Mesenchymal stem cell (in vitro differentiated cells and primary cell): ENCODE data around the gene LDB2.

Experiments
- DNase-seq: peaks from one replicate; pipeline ENCODE4 v3.0.0-alpha.2; 2013
- H2AFZ ChIP-seq: one replicate; pipeline ENCODE4 v1.6.1; 2013; ENCODE audit warnings: low read depth, mild to moderate bottlenecking, control low read depth, inconsistent platforms, low read length, moderate library complexity
- H2AK5ac ChIP-seq: 2 replicates; pipeline ENCODE4 v1.6.1; 2013; ENCODE audit warnings: low read length, moderate library complexity, mild to moderate bottlenecking, inconsistent platforms; ENCODE audit not compliant: severe bottlenecking
- H2BK120ac ChIP-seq: one replicate; pipeline ENCODE4 v1.6.1; 2013; ENCODE audit warnings: low read depth, mild to moderate bottlenecking, inconsistent platforms, low read length, moderate library complexity
- H2BK12ac ChIP-seq, 2 experiments: one replicate each; pipeline ENCODE4 v1.6.1; 2013; ENCODE audit warnings: inconsistent platforms in 2 of 2, low read length in 2 of 2, mild to moderate bottlenecking in 2 of 2, moderate library complexity in 2 of 2, control low read depth in 1 of 2
- H2BK15ac ChIP-seq: one replicate; pipeline ENCODE4 v1.6.1; 2013; ENCODE audit warnings: mild to moderate bottlenecking, low read depth, inconsistent platforms; ENCODE audit not compliant: poor library complexity, severe bottlenecking
- H2BK5ac ChIP-seq: 2 replicates; pipeline ENCODE4 v1.6.1; 2013; ENCODE audit warnings: low read depth, mild to moderate bottlenecking, low read length, control low read depth, inconsistent platforms; ENCODE audit not compliant: poor library complexity, severe bottlenecking
- H3K14ac ChIP-seq, 2 experiments: one replicate each; pipeline ENCODE4 v1.6.1; 2013; ENCODE audit warnings: inconsistent platforms in 2 of 2, low read length in 2 of 2, control low read depth in 1 of 2, mild to moderate bottlenecking in 1 of 2, moderate library complexity in 1 of 2
- H3K18ac ChIP-seq, 2 experiments: one replicate each; pipeline ENCODE4 v1.6.1; 2013; ENCODE audit warnings: inconsistent platforms in 2 of 2, low read length in 2 of 2, control low read depth in 1 of 2, low read depth in 1 of 2, mild to moderate bottlenecking in 1 of 2
- H3K23ac ChIP-seq, 2 experiments: one replicate each; pipeline ENCODE4 v1.6.1; 2013; ENCODE audit warnings: inconsistent platforms in 2 of 2, low read length in 2 of 2, mild to moderate bottlenecking in 2 of 2, moderate library complexity in 2 of 2, control low read depth in 1 of 2
- H3K27ac ChIP-seq: 2 replicates; pipeline ENCODE4 v1.5.1; 2013; ENCODE audit warnings: mild to moderate bottlenecking, moderate library complexity, low read length, control low read depth, inconsistent platforms; ENCODE audit not compliant: poor library complexity, severe bottlenecking
- H3K27me3 ChIP-seq, 2 experiments: 2 replicates each; pipeline versions ENCODE4 v1.6.1 to v1.7.0; 2013; ENCODE audit warnings: low read length in 2 of 2, mild to moderate bottlenecking in 2 of 2, moderate library complexity in 2 of 2, control low read depth in 1 of 2, inconsistent platforms in 1 of 2; ENCODE audit not compliant: control insufficient read depth in 1 of 2, insufficient read depth in 1 of 2
- H3K36me3 ChIP-seq, 2 experiments: 2 replicates each; pipeline versions ENCODE4 v1.6.1 to v1.7.0; 2013; ENCODE audit warnings: low read length in 2 of 2, control low read depth in 1 of 2, inconsistent platforms in 1 of 2, low read depth in 1 of 2, mild to moderate bottlenecking in 1 of 2; ENCODE audit not compliant: insufficient read depth in 2 of 2, control insufficient read depth in 1 of 2
- H3K4ac ChIP-seq, 2 experiments: one replicate each; pipeline ENCODE4 v1.6.1; 2013; ENCODE audit warnings: inconsistent platforms in 2 of 2, low read length in 2 of 2, mild to moderate bottlenecking in 2 of 2, moderate library complexity in 2 of 2, control low read depth in 1 of 2, low read depth in 1 of 2
- H3K4me1 ChIP-seq: 2 replicates; pipeline ENCODE4 v1.6.1; 2013; ENCODE audit warnings: low read depth, low read length, control low read depth; ENCODE audit not compliant: control insufficient read depth, insufficient read depth
- H3K4me2 ChIP-seq: 2 replicates; pipeline ENCODE4 v1.6.1; 2013; ENCODE audit warnings: low read length, mild to moderate bottlenecking, inconsistent platforms; ENCODE audit not compliant: poor library complexity, severe bottlenecking
- H3K4me3 ChIP-seq, 2 experiments: 2 replicates each; pipeline versions ENCODE4 v1.5.1 to v1.7.0; 2013; ENCODE audit warnings: low read length in 2 of 2, mild to moderate bottlenecking in 2 of 2, control low read depth in 1 of 2, low read depth in 1 of 2; ENCODE audit not compliant: insufficient read depth in 1 of 2
- H3K79me1 ChIP-seq: replicated peaks from 2 replicates; pipeline ENCODE4 v1.6.1; 2013; ENCODE audit warnings: mild to moderate bottlenecking, control low read depth, low read length, inconsistent platforms; ENCODE audit not compliant: poor library complexity, severe bottlenecking
- H3K9ac ChIP-seq: 2 replicates; pipeline ENCODE4 v1.7.0; 2013; ENCODE audit warnings: mild to moderate bottlenecking, low read length, moderate library complexity
- H3K9me3 ChIP-seq: 2 replicates; pipeline ENCODE4 v1.7.0; 2013; ENCODE audit warnings: mild to moderate bottlenecking, low read length; ENCODE audit not compliant: control insufficient read depth
- H4K8ac ChIP-seq: one replicate; pipeline ENCODE4 v1.6.1; 2013; ENCODE audit warnings: inconsistent platforms, mild to moderate bottlenecking, low read length, moderate library complexity
- H4K91ac ChIP-seq: one replicate; pipeline ENCODE4 v1.6.1; 2013; ENCODE audit warnings: mild to moderate bottlenecking, low read length, inconsistent platforms
- WGBS: methylation state at CpG from one replicate; pipeline ENCODE4 v1.1.7; 2013; ENCODE audit warnings: mixed read lengths; 5-methylcytosine and 5-hydroxymethylcytosine counted together

The LDB2 gene

GRCh38 chr4:16677001-16677944 lies 221.2 kb downstream of the LDB2 start:
- H2BK15ac ChIP-seq, result no peak overlapping the region
- no peak overlapping the region for H3K14ac ChIP-seq
- H2BK12ac ChIP-seq, result no peak overlapping the region
- no peaks in the 10 kb centered on the region for H3K36me3 ChIP-seq
- H3K4me1 ChIP-seq, result no peaks in the 10 kb centered on the region
- 96% methylated on average over 4 of the region's 5 CpGs for WGBS
- no peak overlapping the region for H3K23ac ChIP-seq
- no peaks in the 10 kb centered on the region for H3K9me3 ChIP-seq
- H4K8ac ChIP-seq, result no peak overlapping the region
- no peak overlapping the region for H3K27ac ChIP-seq
- no peak overlapping the region for H4K91ac ChIP-seq
- no peak overlapping the region for H2AFZ ChIP-seq
- no peak overlapping the region for H2BK5ac ChIP-seq
- H2BK120ac ChIP-seq, result no peak overlapping the region
- H3K18ac ChIP-seq, result no peak overlapping the region
- H3K9ac ChIP-seq, result peak overlapping the region; percentile 13
- H3K4me3 ChIP-seq, result peak overlapping the region in 1 of 2 experiments; percentile 21
- no peaks in the 10 kb centered on the region for H3K79me1 ChIP-seq
- no peak overlapping the region for H3K4me2 ChIP-seq
- H3K27me3 ChIP-seq, result no peaks in the 10 kb centered on the region
- DNase-seq, result no peak
- H2AK5ac ChIP-seq, result no peak overlapping the region
- no peak overlapping the region for H3K4ac ChIP-seq

GRCh38 chr4:16676230-16676770 lies 222.1 kb downstream of the LDB2 start:
- H3K27me3 ChIP-seq, result no peaks in the 10 kb centered on the region
- H2AFZ ChIP-seq, result no peak overlapping the region
- H4K91ac ChIP-seq, result no peak overlapping the region
- DNase-seq, result no peak
- no peak overlapping the region for H3K27ac ChIP-seq
- H3K9ac ChIP-seq, result no peak overlapping the region
- H3K9me3 ChIP-seq, result no peaks in the 10 kb centered on the region
- no peaks in the 10 kb centered on the region for H3K79me1 ChIP-seq
- no peak overlapping the region for H3K18ac ChIP-seq
- H2BK12ac ChIP-seq, result no peak overlapping the region
- no peaks in the 10 kb centered on the region for H3K4me1 ChIP-seq
- H3K4me3 ChIP-seq, result no peak overlapping the region
- H3K4me2 ChIP-seq, result no peak overlapping the region
- peak overlapping the region; percentile 3 for H4K8ac ChIP-seq
- H3K36me3 ChIP-seq, result no peaks in the 10 kb centered on the region
- no peak overlapping the region for H2AK5ac ChIP-seq
- H2BK5ac ChIP-seq, result no peak overlapping the region
- no peak overlapping the region for H3K4ac ChIP-seq
- H3K23ac ChIP-seq, result no peak overlapping the region
- H2BK15ac ChIP-seq, result no peak overlapping the region
- H2BK120ac ChIP-seq, result no peak overlapping the region
- H3K14ac ChIP-seq, result no peak overlapping the region
- WGBS, result 76% methylated on average over 2 of the region's 3 CpGs

- no peak for DNase-seq
- H3K23ac ChIP-seq, result no peak overlapping the region
- H3K9ac ChIP-seq, result no peak overlapping the region
- H3K4me3 ChIP-seq, result no peak overlapping the region
- no peaks in the 10 kb centered on the region for H3K4me1 ChIP-seq
- no peaks in the 10 kb centered on the region for H3K79me1 ChIP-seq
- no peak overlapping the region for H4K91ac ChIP-seq
- H3K27ac ChIP-seq, result no peak overlapping the region
- no peak overlapping the region for H2AFZ ChIP-seq
- H3K36me3 ChIP-seq, result no peaks in the 10 kb centered on the region
- no peak overlapping the region for H3K14ac ChIP-seq
- H2BK12ac ChIP-seq, result no peak overlapping the region
- H3K4ac ChIP-seq, result no peak overlapping the region
- 84% methylated on average over 5 of the region's 7 CpGs for WGBS
- no peak overlapping the region for H3K4me2 ChIP-seq
- H3K9me3 ChIP-seq, result no peaks in the 10 kb centered on the region
- H3K27me3 ChIP-seq, result no peaks in the 10 kb centered on the region
- no peak overlapping the region for H2BK15ac ChIP-seq
- no peak overlapping the region for H4K8ac ChIP-seq
- no peak overlapping the region for H2BK120ac ChIP-seq
- H2AK5ac ChIP-seq, result no peak overlapping the region
- H3K18ac ChIP-seq, result peak overlapping the region in 1 of 2 experiments; percentile 2
- no peak overlapping the region for H2BK5ac ChIP-seq
These were observed 224.4 kb downstream of the LDB2 start for GRCh38 chr4:16674082-16674481.

- no peaks in the 10 kb centered on the region for H3K4me1 ChIP-seq
- H2BK15ac ChIP-seq, result no peak overlapping the region
- H3K4me3 ChIP-seq, result no peak overlapping the region
- H2BK5ac ChIP-seq, result no peak overlapping the region
- DNase-seq, result no peak
- no peak overlapping the region for H4K8ac ChIP-seq
- H3K27me3 ChIP-seq, result no peaks in the 10 kb centered on the region
- H3K23ac ChIP-seq, result no peak overlapping the region
- no peak overlapping the region for H3K27ac ChIP-seq
- H3K4ac ChIP-seq, result no peak overlapping the region
- H2AK5ac ChIP-seq, result no peak overlapping the region
- H2AFZ ChIP-seq, result no peak overlapping the region
- H3K18ac ChIP-seq, result peak overlapping the region in 1 of 2 experiments; percentile 16
- no peak overlapping the region for H2BK120ac ChIP-seq
- WGBS, result 96% methylated on average over 2 of the region's 2 CpGs
- H4K91ac ChIP-seq, result no peak overlapping the region
- no peak overlapping the region for H3K4me2 ChIP-seq
- no peak overlapping the region for H3K14ac ChIP-seq
- no peaks in the 10 kb centered on the region for H3K79me1 ChIP-seq
- no peak overlapping the region for H2BK12ac ChIP-seq
- no peaks in the 10 kb centered on the region for H3K36me3 ChIP-seq
- H3K9ac ChIP-seq, result no peak overlapping the region
- no peaks in the 10 kb centered on the region for H3K9me3 ChIP-seq
These were observed 226.0 kb downstream of the LDB2 start for GRCh38 chr4:16672421-16672820.
